Uterus (tissue), 2 donors: ENCODE measurements around the gene KTI12.

Source experiments
- CTCF ChIP-seq, 4 experiments: fragments of 200-600 bp in 2 of 4; fragments of 450-650 bp in 2 of 4; sonication (generic) in 2 of 4; IDR thresholded peaks; one replicate each; pipeline ENCODE4 v1.5.1; 2016 to 2019; ENCODE audit warnings: antibody characterized with exemption in 4 of 4, mild to moderate bottlenecking in 2 of 4, moderate library complexity in 1 of 4
- POLR2A ChIP-seq, 2 donors: fragments of 450-650 bp; IDR thresholded peaks; one replicate each; pipeline ENCODE4 v1.6.1; 2016; ENCODE audit warnings: antibody characterized with exemption in 2 of 2, mild to moderate bottlenecking in 1 of 2, moderate library complexity in 1 of 2

DNA sequence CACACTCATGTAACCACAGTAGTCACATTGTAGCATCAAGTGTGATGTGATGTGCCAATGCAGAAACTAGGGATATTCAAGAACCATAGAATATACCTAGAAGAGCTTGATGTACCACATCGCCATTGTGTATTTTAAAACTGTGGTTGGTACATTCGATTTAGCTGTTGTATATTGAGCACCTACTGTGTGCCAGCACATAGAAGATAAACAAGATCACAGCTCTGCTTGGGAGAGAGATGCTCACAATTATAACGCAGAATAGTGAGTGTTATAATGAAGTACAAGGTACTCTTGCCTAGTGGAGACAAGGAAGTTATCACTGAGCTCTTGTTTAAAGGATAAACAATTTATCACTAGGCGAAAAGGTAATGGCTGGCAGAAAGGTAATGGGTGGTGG lies 27.2 kb upstream of the KTI12 start:
- TF ChIP-seq CTCF (IDR thresholded peaks at IDR 0.05) (no peak), POLR2A (IDR thresholded peaks at IDR 0.05) (no peak)
